Epidermal melanocyte (primary cell): ENCODE measurements around the gene TMC4.
A peak's percentile ranks its signal among the peaks of the same experiment; 100 is the strongest.
"Not testable (repeated sequence)": the region's sequence is repeated elsewhere in the genome, so short reads cannot be mapped to it uniquely, and the experiment has no call there.

Experiments
- DNase-seq: peaks from one replicate; pipeline ENCODE4 v3.0.0; 2011; ENCODE audit warnings: low spot score; ENCODE audit not compliant: insufficient read length

Gene TMC4

DNA sequence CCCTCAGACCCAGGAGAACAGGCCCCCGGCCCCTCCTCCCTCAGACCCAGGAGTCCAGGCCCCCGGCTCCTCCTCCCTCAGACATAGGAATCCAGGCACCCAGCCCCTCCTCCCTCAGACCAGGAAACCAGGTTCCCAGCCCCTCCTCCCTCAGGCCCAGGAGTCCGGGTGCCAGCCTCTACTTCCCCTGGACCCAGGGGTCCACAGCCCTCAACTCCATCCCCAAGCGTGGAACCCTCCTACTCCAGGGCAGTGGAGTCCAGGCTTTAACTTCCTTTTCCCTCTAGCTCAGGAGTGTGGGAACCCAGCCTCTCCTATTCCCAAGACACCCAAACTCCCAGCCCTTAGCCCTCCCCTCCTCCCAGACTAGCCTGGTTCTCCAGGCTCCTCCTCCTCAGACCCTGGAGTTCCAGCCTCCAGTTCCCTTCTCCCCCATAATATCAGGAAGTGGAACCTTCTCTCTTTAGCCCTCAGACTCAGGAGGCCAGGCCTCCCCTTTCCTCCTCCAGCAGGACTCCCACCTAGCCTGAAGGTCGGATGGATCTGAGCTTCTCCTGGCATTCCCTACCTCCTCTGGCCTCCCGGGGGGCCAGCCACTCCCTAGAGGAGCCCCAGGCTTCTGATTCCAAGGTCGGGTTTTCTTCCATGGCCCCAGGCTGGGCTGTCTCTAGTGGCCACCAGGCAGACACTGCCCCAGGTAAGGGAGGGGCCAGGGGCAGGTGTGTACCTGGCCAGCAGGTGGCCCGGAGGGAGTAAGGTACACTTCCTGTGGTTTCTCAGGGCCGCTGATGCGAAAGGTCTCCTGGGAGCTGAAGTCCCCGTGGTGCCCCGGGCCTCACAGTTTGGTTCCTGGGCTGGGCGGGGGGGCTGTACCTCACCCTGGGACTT is at the start of gene TMC4:
Gene TMC4 (minus strand): TSS at position 690 of the 888 bp plus-strand sequence. CDS start 43 bp downstream, at position 647.
- DNase-seq: no peak

DNA sequence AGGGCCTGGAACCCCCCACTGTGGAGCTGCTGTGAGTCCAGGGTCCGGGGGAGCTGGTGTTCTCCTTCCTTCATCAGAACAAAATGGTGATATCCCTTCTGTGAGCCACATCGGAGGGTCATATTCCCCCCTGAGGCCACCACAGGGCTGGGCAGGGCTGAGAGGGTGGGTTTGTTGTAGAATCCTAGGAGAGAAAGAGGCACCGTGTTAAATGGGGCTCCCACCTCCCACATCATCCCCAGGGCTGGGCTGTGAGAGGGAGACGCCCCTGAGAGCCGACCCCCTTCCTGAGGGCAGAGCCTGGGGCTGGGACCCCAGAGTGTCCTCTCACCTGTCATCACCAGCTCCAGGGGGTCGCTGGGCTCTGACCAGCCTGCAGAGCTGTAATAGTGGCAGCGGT is 49.0 kb upstream of the TMC4 start:
- not testable (repeated sequence) for DNase-seq

GRCh38 chr19:54219702-54220101 is 46.7 kb upstream of the TMC4 start:
- DNase-seq: not testable (repeated sequence)

- no peak for DNase-seq
Measured at GRCh38 chr19:54218960-54219661, 46.2 kb upstream of the TMC4 start.

GRCh38 chr19:54218259-54218658 is 45.3 kb upstream of the TMC4 start:
- no peak for DNase-seq

DNA sequence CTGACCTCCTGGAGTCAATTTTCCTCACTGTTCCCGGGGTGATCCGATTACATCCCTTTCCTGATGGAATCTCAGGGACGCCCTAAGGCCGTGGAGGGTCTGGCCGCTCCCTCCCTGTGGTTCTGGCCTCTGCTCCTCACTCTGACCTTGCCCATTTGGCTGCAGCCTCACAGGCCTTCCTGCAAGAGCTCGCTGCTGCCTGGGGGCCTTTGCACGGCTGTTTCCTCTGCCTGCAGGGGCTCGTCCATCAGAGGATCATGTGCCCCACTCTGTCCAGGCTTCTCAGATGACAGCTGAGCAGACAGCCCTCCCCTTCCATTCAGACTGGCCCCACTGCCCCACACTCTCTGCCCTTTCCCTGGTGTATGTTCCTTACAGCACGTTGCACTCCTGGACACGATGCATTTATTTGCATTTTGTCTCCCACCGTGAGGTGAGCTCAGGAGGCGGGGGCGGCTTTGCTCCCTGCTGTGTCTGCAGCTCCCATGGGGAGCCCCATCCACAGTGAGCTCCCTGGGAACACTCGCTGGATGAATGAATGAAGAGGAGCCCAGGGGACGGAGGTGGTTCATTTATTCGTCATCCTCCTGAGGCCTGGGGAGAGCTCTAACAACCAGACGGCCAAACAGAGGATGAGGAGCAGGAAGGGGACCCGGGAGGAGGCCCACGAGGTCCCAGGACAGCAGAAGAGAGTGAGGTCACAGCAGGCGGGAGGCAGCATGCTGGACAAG is 44.7 kb upstream of the TMC4 start:
- not testable (repeated sequence) for DNase-seq

DNA sequence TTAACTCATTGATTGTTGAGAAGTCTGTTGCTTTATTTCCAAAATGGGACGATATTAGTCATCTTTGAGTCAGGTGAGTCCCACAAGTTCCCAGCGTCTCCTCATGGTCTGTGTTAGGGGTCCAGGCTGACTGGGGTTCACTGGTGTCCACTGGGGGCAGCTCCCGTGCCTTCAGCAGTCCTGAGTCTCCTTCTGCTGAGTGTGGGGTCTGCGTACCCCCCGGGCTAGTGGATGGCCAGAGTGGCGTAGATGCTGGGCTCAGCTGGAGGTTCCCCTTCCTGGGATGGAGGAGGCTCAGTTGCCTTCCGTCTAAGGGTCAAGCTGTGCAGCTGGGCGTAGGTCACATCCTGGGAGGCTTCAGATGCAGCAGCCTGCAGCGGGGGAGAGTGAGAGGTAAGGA is 43.9 kb upstream of the TMC4 start:
- no peak for DNase-seq

- DNase-seq: not testable (repeated sequence)
Measured at GRCh38 chr19:54214734-54215133, 41.8 kb upstream of the TMC4 start.

DNA sequence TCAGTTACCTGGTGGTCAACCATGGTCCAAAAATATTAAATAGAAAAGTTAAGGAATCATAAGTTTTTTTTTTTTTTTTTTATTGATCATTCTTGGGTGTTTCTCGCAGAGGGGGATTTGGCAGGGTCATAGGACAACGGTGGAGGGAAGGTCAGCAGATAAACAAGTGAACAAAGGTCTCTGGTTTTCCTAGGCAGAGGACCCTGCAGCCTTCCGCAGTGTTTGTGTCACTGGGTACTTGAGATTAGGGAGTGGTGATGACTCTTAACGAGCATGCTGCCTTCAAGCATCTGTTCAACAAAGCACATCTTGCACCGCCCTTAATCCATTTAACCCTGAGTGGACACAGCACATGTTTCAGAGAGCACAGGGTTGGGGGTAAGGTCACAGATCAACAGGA is 41.3 kb upstream of the TMC4 start:
- DNase-seq: not testable (repeated sequence)

DNA sequence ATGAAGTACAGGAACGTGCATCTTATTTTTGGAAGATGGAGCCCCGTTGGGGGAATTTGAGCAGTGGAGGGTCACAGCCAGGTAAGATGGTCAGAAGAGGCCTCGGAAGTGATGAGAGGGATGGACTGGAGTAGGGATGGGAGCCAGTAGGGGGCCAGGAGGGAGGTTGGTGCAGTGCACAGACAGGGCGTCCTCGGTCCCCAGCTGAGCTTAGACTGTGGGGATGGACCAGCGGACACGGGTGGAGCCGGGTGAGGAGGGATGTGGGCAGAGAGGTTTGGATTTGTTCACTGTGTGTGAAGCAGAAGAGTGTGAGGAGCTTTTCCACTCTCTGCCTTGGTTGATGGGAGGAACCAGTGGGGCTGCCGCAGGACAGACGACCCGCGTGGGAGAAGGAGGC is 38.3 kb upstream of the TMC4 start:
- DNase-seq: no peak

DNA sequence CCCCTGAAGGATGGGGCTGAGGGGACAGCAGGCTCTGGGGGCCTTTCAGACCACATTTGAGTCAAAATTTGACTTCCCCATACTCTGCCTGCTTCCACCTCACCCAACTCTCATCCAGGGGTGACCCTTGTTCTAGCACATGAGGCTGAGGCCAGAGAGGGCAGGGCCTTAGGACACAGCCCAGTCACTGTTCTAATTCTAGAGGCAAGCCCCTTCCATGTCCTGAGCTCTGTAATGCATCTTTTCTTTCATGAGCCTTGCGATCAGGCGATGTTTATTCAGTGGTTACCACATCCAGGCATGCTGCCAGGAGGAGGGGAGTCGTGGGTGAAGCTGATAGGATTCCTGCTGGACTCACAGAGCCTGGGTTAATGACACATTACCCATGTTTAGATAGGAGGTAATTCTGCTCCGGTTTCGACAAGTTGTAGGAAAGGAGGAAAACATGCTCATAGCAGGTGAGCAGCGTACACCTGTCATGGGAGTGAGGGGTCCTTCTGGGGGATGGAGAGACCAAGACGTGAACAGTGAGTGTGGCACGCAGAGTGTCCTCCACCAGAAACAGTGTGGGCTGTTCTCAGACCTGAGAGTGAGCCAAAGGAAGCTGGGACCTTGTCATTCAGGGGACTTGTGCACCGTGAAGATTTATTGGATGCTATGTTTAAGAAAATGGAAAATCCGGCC is 37.0 kb upstream of the TMC4 start:
- DNase-seq: peak; percentile 95

GRCh38 chr19:54209058-54209810 is 36.3 kb upstream of the TMC4 start:
- no peak for DNase-seq

DNA sequence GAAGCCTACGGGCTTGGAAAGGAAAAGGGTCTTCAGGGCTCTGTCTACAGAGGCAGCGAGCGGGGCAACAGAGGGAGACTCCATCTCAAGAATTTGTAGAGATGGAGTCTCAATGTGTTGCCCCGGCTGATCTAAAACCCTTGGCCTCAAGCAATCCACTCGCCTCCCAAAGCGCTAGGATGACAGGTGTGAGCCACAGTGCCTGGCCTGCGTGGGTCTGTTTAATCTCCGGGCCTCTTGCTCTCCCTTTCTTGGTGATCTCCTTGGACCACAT is 35.8 kb upstream of the TMC4 start:
- no peak for DNase-seq

DNA sequence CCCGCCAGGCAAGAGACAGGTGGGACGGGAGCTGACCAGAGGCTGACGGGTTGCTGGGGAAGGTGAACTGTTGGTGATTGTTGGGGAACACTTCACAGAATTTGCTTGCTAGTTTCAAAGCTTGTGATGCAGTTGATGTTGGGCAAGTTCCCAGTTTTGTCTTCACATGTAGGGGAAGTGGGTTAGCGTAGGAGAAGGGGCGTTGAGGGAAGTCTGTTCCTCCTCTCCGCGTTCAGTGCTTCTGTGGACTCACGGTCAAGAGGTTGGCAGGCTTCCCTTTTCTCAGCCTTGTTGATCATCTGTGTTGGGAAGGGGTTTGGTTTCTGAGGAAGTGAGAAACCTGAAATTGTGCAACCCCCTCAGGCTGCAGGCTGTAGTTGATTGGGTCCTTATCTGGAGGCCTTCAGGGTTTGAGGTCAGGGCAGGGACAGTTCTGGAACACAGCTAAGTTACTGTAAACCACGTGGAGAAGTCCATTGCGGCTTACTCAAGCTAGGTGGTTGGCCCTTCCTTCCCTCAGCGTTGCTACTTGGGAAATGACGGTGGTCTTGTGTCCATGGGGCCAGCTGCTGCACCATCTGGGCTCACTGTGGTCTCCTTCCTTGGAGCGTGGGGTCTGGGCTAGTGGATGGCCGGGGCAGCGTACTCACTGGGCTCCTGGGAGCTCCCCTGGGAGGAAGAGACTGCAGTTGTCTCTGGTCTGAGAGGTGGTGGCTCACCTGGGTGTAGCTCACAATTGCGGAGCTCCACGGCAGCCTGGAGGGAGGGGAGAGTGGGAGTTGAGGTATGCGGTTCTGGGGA is 35.2 kb upstream of the TMC4 start:
- no peak for DNase-seq

- DNase-seq: no peak
Measured at GRCh38 chr19:54207676-54207982, 34.7 kb upstream of the TMC4 start.

- DNase-seq: not testable (repeated sequence)
Measured at GRCh38 chr19:54207193-54207592, 34.2 kb upstream of the TMC4 start.

DNA sequence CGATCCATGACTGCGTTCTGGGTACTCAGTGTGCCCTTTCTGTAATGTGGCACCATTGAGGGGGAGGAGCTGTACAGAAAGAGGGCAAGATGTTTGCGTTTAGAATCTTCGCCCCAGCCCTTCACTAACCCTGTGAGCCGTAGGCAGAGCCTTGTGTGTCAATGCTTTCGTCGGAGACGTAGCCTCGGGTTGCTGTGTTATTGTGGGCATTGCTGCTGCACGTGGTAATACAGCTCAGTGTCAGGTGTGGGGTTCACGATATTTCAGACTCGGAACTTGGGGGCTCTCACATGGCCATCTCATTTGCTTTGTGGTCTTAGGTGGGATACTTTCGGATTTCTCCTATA is 33.8 kb upstream of the TMC4 start:
- no peak for DNase-seq

- DNase-seq: no peak
Measured at GRCh38 chr19:54206030-54206830, 33.3 kb upstream of the TMC4 start.

DNA sequence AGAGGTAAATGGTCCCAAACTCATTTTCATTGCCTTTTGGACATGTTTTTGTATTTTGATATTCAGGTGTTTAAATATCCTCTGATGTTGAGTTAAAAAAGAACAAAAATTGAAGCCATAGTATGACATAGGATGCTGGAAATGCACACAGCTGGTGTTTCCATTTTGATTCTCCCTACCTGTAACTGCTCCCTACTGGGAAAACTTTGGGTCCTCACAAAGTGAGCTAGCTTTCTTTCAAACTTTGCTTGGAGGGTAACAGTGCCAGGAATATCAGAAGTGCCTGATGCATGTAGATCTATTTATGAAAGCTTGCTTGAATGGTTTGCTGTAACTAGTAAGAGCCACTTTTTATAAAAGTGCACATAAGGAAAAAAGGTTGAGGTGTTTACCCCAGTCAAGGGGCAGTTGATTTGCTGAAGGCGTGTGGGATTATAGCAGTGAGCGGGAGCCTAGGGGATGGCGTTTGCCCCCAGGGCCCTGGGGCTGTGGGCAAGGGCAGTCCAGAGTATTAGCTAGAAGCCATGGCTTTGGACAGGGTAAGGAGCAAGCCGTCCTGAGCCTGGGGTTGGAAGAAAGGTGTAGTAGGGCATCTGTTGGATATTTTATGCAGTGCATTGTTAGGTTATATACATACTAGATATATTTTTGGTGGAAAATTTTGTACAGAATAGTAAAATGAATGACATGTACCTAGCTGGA is 32.0 kb upstream of the TMC4 start:
- no peak for DNase-seq
